Lower leg skin (tissue), 4 donors: Measurements from ENCODE around the gene METTL13. TPM values are rescaled to one million over a fixed set of nuclear protein-coding genes. Genes with fewer than 3 reads are reported as not detected.
A peak's percentile ranks its signal among the peaks of the same experiment; 100 is the strongest.

Experiments used
- DNase-seq, 2 donors: peaks; one replicate each; pipeline ENCODE4 v3.0.0-alpha.2; 2019; ENCODE audit warnings: low spot score in 2 of 2
- H3K4me3 ChIP-seq: fragments of 200-600 bp; sonication (generic); 2 replicates; pipeline ENCODE4 v1.5.1; 2017; ENCODE audit warnings: mild to moderate bottlenecking, low read depth; ENCODE audit not compliant: poor library complexity, severe bottlenecking
- POLR2A ChIP-seq, 2 donors: fragments of 450-650 bp; IDR thresholded peaks; one replicate each; pipeline ENCODE4 v1.6.1; 2016 to 2017; ENCODE audit warnings: antibody characterized with exemption in 2 of 2, mild to moderate bottlenecking in 1 of 2, moderate library complexity in 1 of 2
- WGBS, 2 donors: methylation state at CpG; one replicate each; pipeline ENCODE4 v1.1.5; 2018; 5-methylcytosine and 5-hydroxymethylcytosine counted together
- intact Hi-C: fragments of 100-400 bp; cut with DNase I; formaldehyde crosslinking; loops from one replicate; pipeline ENCODE4 v1.15.0; 2023; ENCODE audit warnings: low total_unique reads
- total RNA-seq, 4 donors: library from RNA; depleted of rRNA; stranded (reverse); fragments of >200 nt; gene quantifications; one replicate each; pipeline ENCODE4 v1.1.0, GENCODE V29; 2016
- TF ChIP-seq, protein P1 (sequence below), 3 donors: fragments of 450-650 bp; IDR thresholded peaks; one replicate each; pipeline ENCODE4 v1.5.1; 2016; ENCODE audit warnings: antibody characterized with exemption in 3 of 3, mild to moderate bottlenecking in 3 of 3, moderate library complexity in 2 of 3

Gene METTL13
- total RNA-seq, 4 donors from 2014 or later, result 10.2 to 25.4 (median 17.7) TPM

GRCh38 chr1:171841931-171842761, 60.7 kb downstream of the METTL13 start:
- no peak for TF ChIP-seq POLR2A (IDR thresholded peaks at IDR 0.05)
- TF ChIP-seq, protein P1, sequence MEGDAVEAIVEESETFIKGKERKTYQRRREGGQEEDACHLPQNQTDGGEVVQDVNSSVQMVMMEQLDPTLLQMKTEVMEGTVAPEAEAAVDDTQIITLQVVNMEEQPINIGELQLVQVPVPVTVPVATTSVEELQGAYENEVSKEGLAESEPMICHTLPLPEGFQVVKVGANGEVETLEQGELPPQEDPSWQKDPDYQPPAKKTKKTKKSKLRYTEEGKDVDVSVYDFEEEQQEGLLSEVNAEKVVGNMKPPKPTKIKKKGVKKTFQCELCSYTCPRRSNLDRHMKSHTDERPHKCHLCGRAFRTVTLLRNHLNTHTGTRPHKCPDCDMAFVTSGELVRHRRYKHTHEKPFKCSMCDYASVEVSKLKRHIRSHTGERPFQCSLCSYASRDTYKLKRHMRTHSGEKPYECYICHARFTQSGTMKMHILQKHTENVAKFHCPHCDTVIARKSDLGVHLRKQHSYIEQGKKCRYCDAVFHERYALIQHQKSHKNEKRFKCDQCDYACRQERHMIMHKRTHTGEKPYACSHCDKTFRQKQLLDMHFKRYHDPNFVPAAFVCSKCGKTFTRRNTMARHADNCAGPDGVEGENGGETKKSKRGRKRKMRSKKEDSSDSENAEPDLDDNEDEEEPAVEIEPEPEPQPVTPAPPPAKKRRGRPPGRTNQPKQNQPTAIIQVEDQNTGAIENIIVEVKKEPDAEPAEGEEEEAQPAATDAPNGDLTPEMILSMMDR (IDR thresholded peaks at IDR 0.05), result no peak
- H3K4me3 ChIP-seq, result peak overlapping the region; percentile 49
- WGBS, 2 donors, result 1 to 2% methylated on average over 31 to 38 of the region's 40 CpGs
- intact Hi-C loops, result no loop called here
- DNase-seq, result peak in 1 of 2 donors; percentile 84

- intact Hi-C loops, result no loop called here
- 87 to 88% methylated on average over 2 of the region's 2 CpGs for WGBS, 2 donors
- no peak overlapping the region for H3K4me3 ChIP-seq
- no peak for TF ChIP-seq POLR2A (IDR thresholded peaks at IDR 0.05)
- TF ChIP-seq, protein P1 (IDR thresholded peaks at IDR 0.05), result no peak
- DNase-seq, result no peak
Measured at GRCh38 chr1:171844381-171844780, 62.9 kb downstream of the METTL13 start.

DNA sequence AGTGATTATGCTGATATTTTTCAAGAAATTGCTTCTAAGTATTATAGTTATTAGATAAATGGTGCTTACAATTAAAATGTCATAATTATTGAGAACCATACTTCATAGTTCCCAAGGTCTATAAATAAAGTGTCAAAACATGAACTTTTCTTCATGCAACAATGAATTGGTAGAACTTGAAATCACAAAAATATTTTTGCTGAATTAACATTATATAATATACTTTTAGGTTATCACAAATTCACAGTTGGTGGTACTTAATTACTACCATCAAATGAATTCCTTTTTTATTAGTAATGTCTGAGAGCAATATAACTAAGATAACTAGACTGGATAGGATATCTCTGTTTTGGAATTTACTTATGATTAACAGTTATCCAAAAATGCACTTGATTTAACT, 64.5 kb downstream of the METTL13 start:
- intact Hi-C loops, result no loop called here
- DNase-seq, result no peak
- TF ChIP-seq POLR2A (IDR thresholded peaks at IDR 0.05), result no peak
- TF ChIP-seq, protein P1 (IDR thresholded peaks at IDR 0.05), result no peak
- H3K4me3 ChIP-seq, result no peak overlapping the region

Other genes with a start within 250 kb of the METTL13 start
- gene MYOCOS, start 159.4 kb upstream of the METTL13 start, total RNA-seq, result not detected
- 1 to 10 TPM; 3.0 to 6.3 (median 4.4) TPM for gene MYOC, start 129.0 kb upstream of the METTL13 start, total RNA-seq
- gene VAMP4, start 39.6 kb upstream of the METTL13 start, total RNA-seq, result 10 to 100 TPM in 3 of 4 donors, 1 to 10 TPM in 1; 9.9 to 12.0 (median 11.4) TPM
- 1 to 10 TPM; 2.7 to 4.5 (median 4.0) TPM for gene DNM3, start 59.8 kb downstream of the METTL13 start, total RNA-seq